Measurements from ENCODE around the gene SLIT2.

- TF ChIP-seq CTCF (optimal IDR thresholded peaks at IDR 0.05 in 1 of 3, IDR thresholded peaks at IDR 0.05 in 1 of 3, conservative IDR thresholded peaks at IDR 0.05 in 1 of 3; ENCODE audit: extremely low read depth in 1 of 3, insufficient read depth in 2 of 3, low read length in 3 of 3) = peak; percentile 27 to 54 (median 50)
- TF ChIP-seq EZH2 (IDR thresholded peaks at IDR 0.05; ENCODE audit: low read length) = no peak
These were observed 2.4 kb upstream of the SLIT2 start for GRCh38 chr4:20249333-20249732.

Measured in keratinocyte (primary cell).